Measurements from ENCODE around the gene COPS7A.
A peak's percentile ranks its signal among the peaks of the same experiment; 100 is the strongest.

Gene COPS7A

DNA sequence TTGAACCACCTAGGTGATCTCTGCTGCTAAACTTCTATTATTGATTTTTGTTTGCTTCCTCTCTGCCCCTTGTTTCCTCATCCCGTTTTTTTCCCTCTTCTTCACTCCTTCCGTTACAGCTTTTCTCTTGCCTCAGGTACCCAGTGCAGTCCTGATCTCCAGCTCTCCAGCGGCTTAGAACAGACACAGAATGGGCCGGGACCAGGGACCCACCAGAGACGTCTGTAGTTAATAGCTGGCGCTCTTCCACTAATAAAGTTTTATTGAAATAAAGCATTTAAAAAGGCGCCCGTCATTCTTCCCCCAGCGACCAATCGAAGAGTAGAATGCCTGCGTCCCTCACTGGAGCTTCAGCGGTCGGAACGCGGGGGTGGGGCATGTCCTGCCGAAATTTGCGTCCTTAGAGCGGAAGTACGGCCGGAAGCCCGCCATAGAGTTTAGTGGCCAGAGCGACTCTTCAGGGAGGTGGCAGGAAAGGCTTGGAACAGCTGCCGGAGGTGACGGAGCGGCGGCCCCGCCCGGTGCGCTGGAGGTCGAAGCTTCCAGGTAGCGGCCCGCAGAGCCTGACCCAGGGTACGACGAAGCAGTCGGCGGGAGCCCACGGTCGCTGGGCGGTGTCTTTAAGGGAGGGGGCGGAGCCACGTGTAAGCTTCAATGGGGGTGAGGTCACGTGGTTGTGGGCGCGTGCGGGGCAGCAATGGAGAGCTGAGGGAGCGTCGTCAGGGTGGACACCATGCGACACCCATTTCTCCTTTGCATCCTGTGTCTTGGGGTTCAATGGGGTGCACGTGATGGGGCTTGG is at the start of gene COPS7A:
Gene COPS7A (plus strand): TSS at position 440 of the 802 bp plus-strand sequence. CDS start 611 bp downstream, outside the sequence.
- DNase-seq (ENCODE audit: low spot score): peak; percentile 99

DNA sequence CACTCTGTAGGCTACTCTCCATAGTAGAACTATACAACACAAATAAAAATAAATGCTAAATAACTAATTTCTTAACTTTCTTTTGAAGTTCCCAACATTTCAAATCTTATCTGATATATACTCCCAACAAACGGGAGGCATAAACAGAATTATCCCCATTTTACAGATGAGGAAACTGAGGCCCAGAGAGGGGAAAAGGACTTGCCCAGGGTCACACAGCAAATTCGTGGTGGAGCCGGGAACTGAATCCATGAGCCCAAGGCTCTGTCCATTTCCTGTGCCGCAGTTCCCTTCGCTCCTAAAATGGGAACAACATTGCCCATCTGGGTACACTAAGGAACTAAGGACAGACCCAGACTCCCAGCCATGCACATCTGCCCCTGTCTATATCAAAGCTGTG is 46.9 kb upstream of the COPS7A start:
- DNase-seq (ENCODE audit: low spot score): no peak

DNA sequence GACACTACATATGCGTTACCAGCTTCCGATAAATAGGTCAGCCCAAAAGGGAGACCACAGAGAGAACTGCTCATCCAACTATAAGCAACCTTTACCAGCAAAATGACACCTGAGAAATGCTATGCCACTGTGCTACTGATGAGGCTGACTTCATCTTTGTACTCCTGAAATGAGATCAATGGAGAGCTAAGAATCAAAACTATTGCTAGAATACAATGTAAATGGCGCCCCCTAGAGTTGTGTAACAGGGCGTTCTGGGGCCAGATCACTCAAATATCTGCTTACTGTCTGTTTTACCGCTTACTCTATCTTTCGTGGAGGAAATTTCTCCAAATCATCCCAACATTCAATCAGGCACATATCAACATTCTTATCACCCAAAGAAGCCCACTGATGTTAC is 39.2 kb upstream of the COPS7A start:
- DNase-seq (ENCODE audit: low spot score): peak; percentile 72

GRCh38 chr12:6685814-6686213 is 38.0 kb upstream of the COPS7A start:
- no peak for DNase-seq (ENCODE audit: low spot score)

GRCh38 chr12:6688543-6688998 is 35.3 kb upstream of the COPS7A start:
- no peak for DNase-seq (ENCODE audit: low spot score)

GRCh38 chr12:6688999-6689882 is 34.6 kb upstream of the COPS7A start, which contains the start of gene ZNF384:
TSS of gene ZNF384 (minus strand) at chr12:6689375. CDS start at chr12:6679520, 9,855 bp downstream.
- peak; percentile 100 for DNase-seq (ENCODE audit: low spot score)

- no peak for DNase-seq (ENCODE audit: low spot score)
Measured at GRCh38 chr12:6691473-6691872, 32.4 kb upstream of the COPS7A start.

DNA sequence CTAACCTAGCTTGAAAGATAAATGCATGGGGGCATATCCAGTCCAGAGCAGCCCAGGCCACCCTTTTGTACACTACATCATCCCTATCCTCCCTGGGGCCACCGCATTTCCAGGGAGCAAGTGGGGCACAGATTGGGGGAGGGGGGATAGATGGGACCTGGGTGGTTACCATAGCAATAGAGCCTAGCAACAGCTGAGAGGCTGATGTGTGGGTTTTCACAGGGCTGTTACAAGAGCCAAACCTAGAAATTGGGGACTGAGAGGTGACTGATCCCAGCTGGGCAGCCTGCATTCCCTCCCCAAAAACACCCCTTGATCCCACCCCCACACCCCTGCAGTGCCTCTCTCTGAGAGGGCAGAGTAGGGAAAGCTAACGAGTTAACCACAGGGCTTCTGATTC is 31.0 kb upstream of the COPS7A start:
- no peak for DNase-seq (ENCODE audit: low spot score)

- no peak for DNase-seq (ENCODE audit: low spot score)
Measured at GRCh38 chr12:6693832-6694355, 30.0 kb upstream of the COPS7A start.

DNA sequence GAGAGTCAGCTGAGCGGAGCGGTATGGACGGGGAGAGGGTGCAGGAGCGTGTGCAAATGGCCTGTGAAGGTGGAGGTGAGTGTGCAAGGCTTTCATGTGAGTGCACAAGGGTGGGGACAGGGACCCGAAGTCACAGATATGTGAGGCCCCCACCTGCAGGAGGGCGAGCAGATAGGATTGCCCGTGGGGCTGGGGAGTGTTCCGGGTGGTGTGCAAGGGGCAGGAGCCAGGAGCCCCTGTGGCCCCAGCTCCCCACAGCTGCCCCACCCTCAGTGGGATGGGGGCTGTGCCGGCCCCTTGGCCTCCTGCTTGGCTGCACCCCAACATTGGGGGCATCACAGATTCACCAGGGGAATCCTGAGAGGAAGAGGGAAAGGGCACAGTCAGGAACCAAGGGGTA is 29.1 kb upstream of the COPS7A start:
- no peak for DNase-seq (ENCODE audit: low spot score)

GRCh38 chr12:6695313-6696045 is 28.4 kb upstream of the COPS7A start:
- no peak for DNase-seq (ENCODE audit: low spot score)

DNA sequence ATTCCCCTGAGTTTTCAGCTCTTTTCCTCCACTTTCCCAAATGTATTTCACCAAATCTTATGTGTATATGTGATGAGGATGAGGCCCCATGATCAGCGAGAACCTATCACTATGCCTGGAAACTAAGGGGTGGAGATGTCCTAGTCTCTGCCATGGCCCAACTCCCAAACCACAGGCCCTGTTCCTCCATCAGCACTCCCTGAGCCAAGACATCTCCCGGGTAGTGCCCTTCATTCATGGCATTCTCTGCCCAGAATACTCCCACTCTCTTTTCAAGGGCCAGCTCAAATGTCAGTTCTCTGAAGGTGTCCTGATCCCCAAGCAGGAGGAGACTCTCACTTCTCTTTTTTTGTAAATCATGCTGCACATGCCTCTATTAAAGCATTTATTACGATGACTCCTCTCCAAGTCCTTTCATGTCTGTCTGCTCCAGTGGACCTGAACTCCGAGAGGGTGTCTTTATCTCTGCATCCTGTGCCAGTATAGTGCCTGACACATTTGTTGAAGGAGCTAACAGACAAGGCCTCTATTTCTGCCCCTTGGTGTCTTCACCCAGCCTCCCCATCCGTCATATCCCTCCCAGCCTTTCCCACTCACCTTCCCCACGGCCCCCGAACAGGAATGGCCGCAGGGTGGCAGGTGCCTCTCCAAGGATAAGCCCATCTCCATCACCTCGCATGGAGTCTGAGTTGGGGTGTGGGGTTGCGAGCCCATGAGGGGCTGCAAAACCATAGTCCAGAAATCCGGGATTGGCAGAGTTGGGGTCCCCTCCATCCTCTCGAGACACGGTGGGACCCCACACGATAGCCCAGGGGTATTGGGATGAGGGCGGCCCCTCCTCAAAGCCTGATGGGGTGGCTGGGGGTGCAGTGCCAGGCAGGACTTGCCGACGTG is 26.9 kb upstream of the COPS7A start:
- no peak for DNase-seq (ENCODE audit: low spot score)

- DNase-seq (ENCODE audit: low spot score): peak; percentile 74
Measured at GRCh38 chr12:6697584-6698351, 26.1 kb upstream of the COPS7A start.

DNA sequence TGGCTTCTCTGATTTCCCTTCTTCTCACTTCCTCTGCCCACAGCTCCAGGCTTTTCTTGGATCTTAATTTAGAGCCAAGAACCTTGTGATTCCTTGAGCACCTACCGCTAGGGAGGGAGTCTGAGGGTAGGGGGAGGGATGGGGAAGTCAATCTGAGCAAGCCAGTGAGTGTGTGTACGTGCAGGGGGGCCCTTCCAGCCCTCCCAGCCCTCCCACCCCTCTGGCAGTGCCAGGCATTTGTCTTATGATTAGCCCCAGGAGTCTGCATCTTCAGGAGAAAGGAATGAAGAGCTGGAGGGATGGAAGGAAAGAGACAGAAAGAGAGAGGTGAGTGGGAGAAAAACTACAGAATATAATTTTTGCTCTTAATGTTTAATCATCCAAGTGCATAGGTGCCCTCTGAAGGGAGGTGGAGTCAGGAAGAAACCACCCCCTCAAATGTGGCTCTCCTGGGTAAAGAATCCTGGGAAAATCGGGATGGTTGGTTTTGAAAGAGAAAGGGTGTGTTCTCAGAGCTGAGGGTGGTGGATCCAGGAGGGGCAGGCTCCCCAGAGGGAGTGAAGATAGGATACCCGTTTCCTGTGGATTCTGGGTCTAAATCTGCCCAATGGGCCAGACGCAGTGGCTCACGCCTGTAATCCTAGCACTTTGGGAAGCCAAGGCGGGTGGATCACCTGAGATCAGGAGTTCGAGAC is 25.3 kb upstream of the COPS7A start:
- DNase-seq (ENCODE audit: low spot score): no peak

DNA sequence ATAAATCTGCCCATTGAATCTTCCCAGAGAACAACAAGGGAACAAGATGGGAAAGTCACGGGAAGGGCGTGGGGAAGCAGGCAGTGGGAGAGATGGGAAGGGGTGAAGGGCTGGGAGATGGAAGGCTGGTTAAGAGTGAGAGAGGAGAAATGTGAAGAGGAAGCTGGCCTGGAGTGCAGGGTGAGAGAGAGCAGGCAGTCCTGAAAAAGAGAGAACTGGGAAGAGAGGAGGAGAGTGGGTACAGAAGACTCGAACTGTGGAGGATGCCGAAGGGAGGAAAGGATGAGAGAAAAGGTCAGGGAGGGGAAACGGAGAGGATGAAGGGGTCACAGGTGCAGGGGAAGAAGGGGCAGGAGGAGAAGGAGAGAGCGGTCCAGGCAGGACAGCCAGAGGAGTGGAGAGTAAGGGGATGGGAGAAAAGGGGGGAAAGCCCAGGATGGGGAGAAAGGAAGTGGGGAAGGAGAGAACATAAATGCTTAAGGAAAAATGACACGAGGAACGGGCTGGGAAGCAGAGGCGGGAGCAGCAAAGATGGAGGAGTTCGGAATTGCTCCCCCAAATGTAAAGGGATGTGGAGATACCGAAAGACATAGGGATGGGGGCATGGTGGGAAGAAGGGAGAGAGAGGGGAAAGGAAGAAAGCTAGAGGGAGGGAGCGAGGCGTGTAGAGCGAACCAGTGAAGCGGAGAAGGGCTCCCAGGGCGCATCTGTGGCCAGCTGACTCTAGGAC is 24.4 kb upstream of the COPS7A start:
- DNase-seq (ENCODE audit: low spot score): no peak

DNA sequence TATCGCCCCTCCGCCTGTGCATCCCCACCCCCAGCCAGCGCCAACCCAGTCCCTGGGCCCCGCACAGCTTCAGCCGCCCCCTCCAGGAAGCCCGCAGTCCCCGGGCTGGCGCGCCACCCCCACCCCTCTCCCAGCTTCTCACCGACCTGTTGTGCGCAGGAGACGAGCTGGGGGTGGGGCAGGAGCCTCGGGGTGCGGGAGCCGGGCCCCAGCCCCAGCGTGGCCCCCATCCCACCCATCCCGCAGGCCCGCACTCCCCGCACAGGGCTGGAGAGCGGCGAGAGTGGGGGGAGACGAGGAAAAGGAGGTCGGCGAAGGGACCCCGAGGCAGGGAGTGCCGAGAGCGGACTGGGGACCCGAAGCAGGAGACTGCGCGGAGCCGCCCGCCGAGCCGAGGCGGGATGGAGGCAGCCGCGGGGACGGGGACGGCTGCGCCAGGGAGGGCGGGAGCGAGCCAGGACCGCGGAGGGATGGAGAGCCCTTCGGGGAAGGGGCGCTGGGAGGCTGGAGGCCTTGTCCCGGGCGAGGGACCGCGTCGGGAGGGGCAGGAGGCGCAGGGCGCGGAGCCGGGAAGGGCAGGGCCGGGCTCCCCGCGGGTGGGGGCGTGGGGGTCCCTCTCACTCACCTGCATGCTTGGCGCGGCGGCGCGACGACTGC is 23.7 kb upstream of the COPS7A start:
- no peak for DNase-seq (ENCODE audit: low spot score)

- DNase-seq (ENCODE audit: low spot score): peak; percentile 57
Measured at GRCh38 chr12:6700646-6701051, 23.2 kb upstream of the COPS7A start, which contains the start of gene PIANP. TSS of gene PIANP (minus strand) at chr12:6700815. CDS start at chr12:6698061, 2,754 bp downstream.

All from cerebellar cortex (tissue), 1 donor.